Esophagus squamous epithelium (tissue), 5 donors: ENCODE data around the gene NKX3-2. TPM values are rescaled to one million over a fixed set of nuclear protein-coding genes. Genes with fewer than 3 reads are reported as not detected.

Experiments used
- DNase-seq: peaks from one replicate; lab custom pipeline; 2025; lab: John Stamatoyannopoulos, UW
- H3K27ac ChIP-seq, 4 donors: fragments of 200-600 bp; sonication (generic); one replicate each; pipeline ENCODE4 v1.5.1; 2016 to 2019; ENCODE audit warnings: mild to moderate bottlenecking in 1 of 4
- H3K27me3 ChIP-seq, 4 donors: fragments of 200-600 bp; sonication (generic); 1 replicate in 3 of 4; 2 replicates in 1 of 4; pipeline versions ENCODE4 v1.5.1 to v1.6.0; 2017 to 2021; ENCODE audit warnings: antibody characterized with exemption in 1 of 4
- H3K36me3 ChIP-seq, 3 donors: fragments of 200-600 bp; sonication (generic); one replicate each; pipeline ENCODE4 v1.5.1; 2016 to 2019
- H3K4me1 ChIP-seq, 3 donors: fragments of 200-600 bp; sonication (generic); one replicate each; pipeline ENCODE4 v1.5.1; 2017 to 2019
- H3K4me3 ChIP-seq, 4 donors: fragments of 200-600 bp; sonication (generic); 1 replicate in 3 of 4; 2 replicates in 1 of 4; pipeline ENCODE4 v1.5.1; 2016 to 2019; ENCODE audit warnings: mild to moderate bottlenecking in 2 of 4, moderate library complexity in 1 of 4
- H3K9me3 ChIP-seq, 3 donors: fragments of 200-600 bp; sonication (generic); one replicate each; pipeline ENCODE4 v1.5.1; 2016 to 2019
- CTCF ChIP-seq, 6 experiments: fragments of 450-650 bp in 4 of 6; fragments of 200-600 bp in 2 of 6; sonication (generic) in 2 of 6; IDR thresholded peaks; one replicate each; pipeline ENCODE4 v1.5.1; 2016 to 2019; ENCODE audit warnings: antibody characterized with exemption in 6 of 6, mild to moderate bottlenecking in 4 of 6, moderate library complexity in 4 of 6
- POLR2A ChIP-seq, 4 donors: fragments of 450-650 bp; IDR thresholded peaks; one replicate each; pipeline ENCODE4 v1.6.1; 2017; ENCODE audit warnings: antibody characterized with exemption in 4 of 4, mild to moderate bottlenecking in 4 of 4, moderate library complexity in 3 of 4
- WGBS, 2 donors: methylation state at CpG; one replicate each; pipeline ENCODE4 v1.1.5; 2018; 5-methylcytosine and 5-hydroxymethylcytosine counted together
- intact Hi-C: fragments of 100-400 bp; cut with DNase I; formaldehyde crosslinking; loops from one replicate; pipeline ENCODE4 v1.15.0; 2022
- total RNA-seq, 4 donors: library from RNA; depleted of rRNA; stranded (reverse); fragments of >200 nt; gene quantifications; one replicate each; pipeline ENCODE4 v1.1.0, GENCODE V29; 2016
- donor health status: DM: yes; HTN: yes; CAD: no.

NKX3-2 gene
- total RNA-seq, 4 donors from 2014 or later = 0.19 to 0.62 TPM; not detected in 2

GRCh38 chr4:13580036-13580435 is 35.7 kb upstream of the NKX3-2 start:
- intact Hi-C loops = no loop called here
- Histone ChIP-seq H3K4me1 (no peaks in the 10 kb centered on the region), H3K27ac (no peak overlapping the region), H3K27me3 (no peaks in the 10 kb centered on the region), H3K9me3 (no peaks in the 10 kb centered on the region), H3K4me3 (no peak overlapping the region), H3K36me3 (peaks cover 0 to 100% (median 32%) of the 10 kb centered on the region in 3 donors)
- no peak for DNase-seq
- WGBS, 2 donors = 85 to 88% methylated on average over 2 of the region's 2 CpGs
- TF ChIP-seq CTCF (IDR thresholded peaks at IDR 0.05) (no peak), POLR2A (IDR thresholded peaks at IDR 0.05) (no peak)

GRCh38 chr4:13577660-13578059 is 33.4 kb upstream of the NKX3-2 start:
- no peak overlapping the region for H3K27ac ChIP-seq
- 90 to 97% methylated on average over 3 of the region's 3 CpGs for WGBS, 2 donors
- intact Hi-C loops = no loop called here
- peaks cover 0 to 100% (median 35%) of the 10 kb centered on the region in 3 donors for H3K36me3 ChIP-seq
- DNase-seq = no peak
- H3K4me1 ChIP-seq = no peaks in the 10 kb centered on the region
- no peaks in the 10 kb centered on the region for H3K27me3 ChIP-seq
- H3K4me3 ChIP-seq = no peak overlapping the region
- TF ChIP-seq POLR2A (IDR thresholded peaks at IDR 0.05) = no peak
- no peak for TF ChIP-seq CTCF (IDR thresholded peaks at IDR 0.05)
- no peaks in the 10 kb centered on the region for H3K9me3 ChIP-seq

GRCh38 chr4:13570916-13571315 is 26.6 kb upstream of the NKX3-2 start:
- intact Hi-C loops = no loop called here
- DNase-seq = no peak
- 92 to 94% methylated on average over 2 of the region's 2 CpGs for WGBS, 2 donors
- Histone ChIP-seq H3K4me3 (no peak overlapping the region), H3K27ac (no peak overlapping the region), H3K4me1 (no peaks in the 10 kb centered on the region), H3K9me3 (no peaks in the 10 kb centered on the region), H3K27me3 (no peaks in the 10 kb centered on the region), H3K36me3 (peaks cover 0 to 96% (median 24%) of the 10 kb centered on the region in 3 donors)
- TF ChIP-seq POLR2A (IDR thresholded peaks at IDR 0.05) = no peak
- TF ChIP-seq CTCF (IDR thresholded peaks at IDR 0.05) = no peak

GRCh38 chr4:13567125-13567524 is 22.8 kb upstream of the NKX3-2 start:
- Histone ChIP-seq H3K27ac (no peak overlapping the region), H3K4me1 (no peaks in the 10 kb centered on the region), H3K9me3 (no peaks in the 10 kb centered on the region), H3K36me3 (peaks cover 0 to 60% (median 14%) of the 10 kb centered on the region in 3 donors), H3K4me3 (no peak overlapping the region), H3K27me3 (no peaks in the 10 kb centered on the region)
- DNase-seq = no peak
- TF ChIP-seq CTCF (IDR thresholded peaks at IDR 0.05) (no peak), POLR2A (IDR thresholded peaks at IDR 0.05) (no peak)
- WGBS, 2 donors = 95 to 97% methylated on average over 5 of the region's 5 CpGs
- intact Hi-C loops = no loop called here

GRCh38 chr4:13562876-13563275 is 18.6 kb upstream of the NKX3-2 start:
- WGBS, 2 donors = 68 to 83% methylated on average over 1 of the region's 1 CpG
- TF ChIP-seq POLR2A (IDR thresholded peaks at IDR 0.05) (no peak), CTCF (IDR thresholded peaks at IDR 0.05) (no peak)
- no peaks in the 10 kb centered on the region for H3K4me1 ChIP-seq
- H3K27me3 ChIP-seq = no peaks in the 10 kb centered on the region
- H3K4me3 ChIP-seq = no peak overlapping the region
- H3K36me3 ChIP-seq = peaks cover 0 to 18% (median 0%) of the 10 kb centered on the region in 3 donors
- DNase-seq = no peak
- H3K27ac ChIP-seq = no peak overlapping the region
- intact Hi-C loops = no loop called here
- no peaks in the 10 kb centered on the region for H3K9me3 ChIP-seq
